Neuronal stem cell (in vitro differentiated cells): Measurements from ENCODE around the gene UGT1A1.

Experiments
- DNase-seq: peaks from one replicate; pipeline ENCODE4 v3.0.0-alpha.2; 2013; ENCODE audit warnings: low spot score
- H2AFZ ChIP-seq: one replicate; pipeline ENCODE4 v1.6.1; 2013; ENCODE audit warnings: mild to moderate bottlenecking, low read length, inconsistent platforms
- H2AK5ac ChIP-seq: 2 replicates; pipeline ENCODE4 v1.6.1; 2013; ENCODE audit warnings: low read depth, mild to moderate bottlenecking, inconsistent platforms, low read length, moderate library complexity, mixed read lengths
- H2BK120ac ChIP-seq: 2 replicates; pipeline ENCODE4 v1.6.1; 2013; ENCODE audit warnings: low read depth, mild to moderate bottlenecking, inconsistent platforms, low read length, moderate library complexity, mixed read lengths
- H2BK12ac ChIP-seq: one replicate; pipeline ENCODE4 v1.6.1; 2013; ENCODE audit warnings: low read length, inconsistent platforms
- H2BK15ac ChIP-seq: 2 replicates; pipeline ENCODE4 v1.6.1; 2013; ENCODE audit warnings: mild to moderate bottlenecking, low read length, inconsistent platforms, mixed read lengths
- H2BK5ac ChIP-seq: one replicate; pipeline ENCODE4 v1.6.1; 2013; ENCODE audit warnings: inconsistent platforms, mild to moderate bottlenecking, low read length, moderate library complexity
- H3K14ac ChIP-seq: one replicate; pipeline ENCODE4 v1.6.1; 2013; ENCODE audit warnings: low read length, inconsistent platforms
- H3K18ac ChIP-seq: 2 replicates; pipeline ENCODE4 v1.6.1; 2013; ENCODE audit warnings: low read length, inconsistent platforms
- H3K23ac ChIP-seq: 2 replicates; pipeline ENCODE4 v1.6.1; 2013; ENCODE audit warnings: low read depth, mild to moderate bottlenecking, mixed read lengths, low read length, inconsistent platforms; ENCODE audit not compliant: poor library complexity
- H3K27ac ChIP-seq: replicated peaks from 3 replicates; pipeline ENCODE4 v1.5.1; 2013; ENCODE audit warnings: low read length, inconsistent platforms
- H3K27me3 ChIP-seq, 3 experiments: 2 replicates each; pipeline ENCODE4 v1.6.1; 2013; ENCODE audit warnings: low read length in 3 of 3, mild to moderate bottlenecking in 2 of 3, inconsistent platforms in 1 of 3, low read depth in 1 of 3, mixed read lengths in 1 of 3, moderate library complexity in 1 of 3; ENCODE audit not compliant: control insufficient read depth in 3 of 3, insufficient read depth in 3 of 3
- H3K36me3 ChIP-seq, 2 donors: replicated peaks in 1 of 2; 2 replicates each; pipeline ENCODE4 v1.6.1; 2013; ENCODE audit warnings: low read length in 2 of 2; ENCODE audit not compliant: control insufficient read depth in 2 of 2, insufficient read depth in 2 of 2
- H3K4ac ChIP-seq: 2 replicates; pipeline ENCODE4 v1.6.1; 2013; ENCODE audit warnings: inconsistent platforms, mild to moderate bottlenecking, low read length, moderate library complexity
- H3K4me1 ChIP-seq, 2 donors: 1 replicate in 1 of 2; 2 replicates in 1 of 2; pipeline ENCODE4 v1.6.1; 2013; ENCODE audit warnings: low read length in 2 of 2, low read depth in 1 of 2; ENCODE audit not compliant: control insufficient read depth in 2 of 2, insufficient read depth in 1 of 2
- H3K4me2 ChIP-seq: one replicate; pipeline ENCODE4 v1.6.1; 2013; ENCODE audit warnings: mild to moderate bottlenecking, low read length, inconsistent platforms; ENCODE audit not compliant: insufficient read depth, poor library complexity, severe bottlenecking
- H3K4me3 ChIP-seq, 2 donors: 2 replicates each; pipeline ENCODE4 v1.5.1; 2013; ENCODE audit warnings: low read length in 2 of 2, mild to moderate bottlenecking in 2 of 2, inconsistent platforms in 1 of 2, moderate library complexity in 1 of 2
- H3K79me1 ChIP-seq: one replicate; pipeline ENCODE4 v1.6.1; 2013; ENCODE audit warnings: low read depth, mild to moderate bottlenecking, inconsistent platforms, low read length, moderate library complexity
- H3K9ac ChIP-seq: one replicate; pipeline ENCODE4 v1.6.1; 2013; ENCODE audit warnings: mild to moderate bottlenecking, low read depth, low read length, inconsistent platforms; ENCODE audit not compliant: poor library complexity
- H3K9me3 ChIP-seq, 2 donors: replicated peaks in 1 of 2; 2 replicates each; pipeline versions ENCODE3 to v1.6.1; 2013; ENCODE audit warnings: low read length in 2 of 2, mild to moderate bottlenecking in 2 of 2, inconsistent platforms in 1 of 2, low read depth in 1 of 2, mixed read lengths in 1 of 2, moderate library complexity in 1 of 2; ENCODE audit not compliant: control insufficient read depth in 2 of 2, insufficient read depth in 1 of 2
- H4K8ac ChIP-seq: one replicate; pipeline ENCODE4 v1.6.1; 2013; ENCODE audit warnings: low read depth, mild to moderate bottlenecking, inconsistent platforms, low read length, moderate library complexity
- H4K91ac ChIP-seq: one replicate; pipeline ENCODE4 v1.6.1; 2013; ENCODE audit warnings: low read length, low read depth, mild to moderate bottlenecking, inconsistent platforms; ENCODE audit not compliant: poor library complexity
- WGBS, 2 donors: extraction: QIAGEN DNeasy Blood & Tissue Kit; methylation state at CpG; one replicate each; pipeline ENCODE4 v1.1.7; 2013; ENCODE audit warnings: missing lambda C conversion rate in 2 of 2, mixed read lengths in 1 of 2; ENCODE audit not compliant: insufficient read length in 2 of 2, insufficient replicate concordance in 1 of 2; ENCODE audit errors: extremely low coverage in 2 of 2; 5-methylcytosine and 5-hydroxymethylcytosine counted together

UGT1A1 gene

DNA sequence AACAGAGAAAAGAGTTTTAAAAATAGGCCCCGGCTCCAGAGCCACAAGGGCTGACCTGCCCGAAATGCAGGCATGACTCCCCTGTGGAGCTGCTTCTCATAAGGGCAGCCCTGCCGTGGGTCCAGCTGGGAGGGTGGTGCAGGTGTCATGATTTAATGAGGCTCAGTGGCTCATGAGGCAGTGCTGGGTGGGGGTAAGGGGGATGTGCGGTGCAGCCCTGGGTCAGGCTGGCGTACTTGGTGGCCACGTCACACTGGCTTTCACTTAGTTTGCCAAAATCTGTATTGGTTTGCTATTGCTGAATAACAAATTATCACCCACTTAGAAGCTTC is 60.7 kb downstream of the UGT1A1 start:
- Histone ChIP-seq H3K27me3 (peaks cover 0 to 3% (median 0%) of the 10 kb centered on the region in 3 experiments), H3K9ac (no peak overlapping the region), H3K4ac (no peak overlapping the region), H4K8ac (no peak overlapping the region), H2BK15ac (no peak overlapping the region), H3K18ac (peak overlapping the region; percentile 27), H3K27ac (no peak overlapping the region), H2BK5ac (no peak overlapping the region), H3K79me1 (no peaks in the 10 kb centered on the region), H3K14ac (no peak overlapping the region), H3K23ac (no peak overlapping the region), H2BK120ac (no peak overlapping the region), H3K9me3 (no peaks in the 10 kb centered on the region), H2AFZ (no peak overlapping the region), H3K4me3 (no peak overlapping the region), H3K4me1 (peaks cover 0 to 2% of the 10 kb centered on the region in 2 donors), H3K4me2 (no peak overlapping the region), H3K36me3 (no peaks in the 10 kb centered on the region), H4K91ac (no peak overlapping the region), H2AK5ac (no peak overlapping the region), H2BK12ac (no peak overlapping the region)
- no CpG with 5 or more reads among the region's 6 CpGs for WGBS, 2 donors
- DNase-seq, result no peak

GRCh38 chr2:233821196-233821595 is 61.1 kb downstream of the UGT1A1 start:
- H3K36me3 ChIP-seq, result no peaks in the 10 kb centered on the region
- H3K18ac ChIP-seq, result no peak overlapping the region
- H3K79me1 ChIP-seq, result no peaks in the 10 kb centered on the region
- H3K23ac ChIP-seq, result no peak overlapping the region
- no peak overlapping the region for H4K91ac ChIP-seq
- no peak overlapping the region for H2BK5ac ChIP-seq
- no peak overlapping the region for H3K9ac ChIP-seq
- no peak overlapping the region for H3K4ac ChIP-seq
- H3K27me3 ChIP-seq, result peaks cover 0 to 3% (median 0%) of the 10 kb centered on the region in 3 experiments
- H3K4me1 ChIP-seq, result peaks cover 0 to 2% of the 10 kb centered on the region in 2 donors
- no peaks in the 10 kb centered on the region for H3K9me3 ChIP-seq
- H3K14ac ChIP-seq, result no peak overlapping the region
- H3K27ac ChIP-seq, result no peak overlapping the region
- DNase-seq, result no peak
- no CpG with 5 or more reads among the region's 3 CpGs for WGBS, 2 donors
- no peak overlapping the region for H2AK5ac ChIP-seq
- no peak overlapping the region for H3K4me3 ChIP-seq
- no peak overlapping the region for H2AFZ ChIP-seq
- H3K4me2 ChIP-seq, result no peak overlapping the region
- no peak overlapping the region for H2BK15ac ChIP-seq
- no peak overlapping the region for H2BK12ac ChIP-seq
- H2BK120ac ChIP-seq, result no peak overlapping the region
- no peak overlapping the region for H4K8ac ChIP-seq

GRCh38 chr2:233821709-233822100 is 61.6 kb downstream of the UGT1A1 start:
- no peaks in the 10 kb centered on the region for H3K9me3 ChIP-seq
- H3K14ac ChIP-seq, result peak overlapping the region; percentile 79
- DNase-seq, result no peak
- no peak overlapping the region for H3K27ac ChIP-seq
- no peak overlapping the region for H2BK120ac ChIP-seq
- H2BK15ac ChIP-seq, result no peak overlapping the region
- H3K4me3 ChIP-seq, result no peak overlapping the region
- H2AFZ ChIP-seq, result no peak overlapping the region
- H3K4ac ChIP-seq, result peak overlapping the region; percentile 77
- no peak overlapping the region for H3K4me2 ChIP-seq
- H2AK5ac ChIP-seq, result no peak overlapping the region
- H3K23ac ChIP-seq, result no peak overlapping the region
- H3K79me1 ChIP-seq, result no peaks in the 10 kb centered on the region
- peaks cover 0 to 2% of the 10 kb centered on the region in 2 donors for H3K4me1 ChIP-seq
- no peak overlapping the region for H3K9ac ChIP-seq
- peaks cover 0 to 3% (median 0%) of the 10 kb centered on the region in 3 experiments for H3K27me3 ChIP-seq
- whole genome bisulfite sequencing, 2 donors, result no CpG with 5 or more reads among the region's 8 CpGs
- H4K8ac ChIP-seq, result no peak overlapping the region
- H4K91ac ChIP-seq, result no peak overlapping the region
- H2BK12ac ChIP-seq, result peak overlapping the region; percentile 16
- H2BK5ac ChIP-seq, result peak overlapping the region; percentile 44
- H3K36me3 ChIP-seq, result no peaks in the 10 kb centered on the region
- H3K18ac ChIP-seq, result no peak overlapping the region

GRCh38 chr2:233822101-233822771 is 62.2 kb downstream of the UGT1A1 start:
- no peak overlapping the region for H4K91ac ChIP-seq
- no CpG with 5 or more reads among the region's 21 CpGs for WGBS, 2 donors
- no peaks in the 10 kb centered on the region for H3K36me3 ChIP-seq
- peaks cover 0 to 2% of the 10 kb centered on the region in 2 donors for H3K4me1 ChIP-seq
- H3K14ac ChIP-seq, result peak overlapping the region; percentile 95
- peak overlapping the region; percentile 77 for H3K4ac ChIP-seq
- no peaks in the 10 kb centered on the region for H3K79me1 ChIP-seq
- no peak overlapping the region for H3K27ac ChIP-seq
- no peak overlapping the region for H4K8ac ChIP-seq
- peak overlapping the region; percentile 1 for H2AK5ac ChIP-seq
- H3K27me3 ChIP-seq, result peaks cover 0 to 3% (median 0%) of the 10 kb centered on the region in 3 experiments
- no peak overlapping the region for H3K23ac ChIP-seq
- no peak overlapping the region for H3K9ac ChIP-seq
- peak overlapping the region; percentile 44 for H2BK5ac ChIP-seq
- no peaks in the 10 kb centered on the region for H3K9me3 ChIP-seq
- H2AFZ ChIP-seq, result no peak overlapping the region
- no peak overlapping the region for H3K4me2 ChIP-seq
- H2BK12ac ChIP-seq, result peak overlapping the region; percentile 94
- H3K4me3 ChIP-seq, result no peak overlapping the region
- no peak overlapping the region for H2BK15ac ChIP-seq
- H3K18ac ChIP-seq, result peak overlapping the region; percentile 68
- DNase-seq, result no peak
- H2BK120ac ChIP-seq, result no peak overlapping the region
